ENCODE data around the gene DCUN1D4.
"Not testable (repeated sequence)": the region's sequence is repeated elsewhere in the genome, so short reads cannot be mapped to it uniquely, and the experiment has no call there.

DCUN1D4 gene

GRCh38 chr4:51855751-51856150, 12.8 kb downstream of the DCUN1D4 start:
- no peak for DNase-seq

- DNase-seq = no peak
Measured at GRCh38 chr4:51858605-51859202, 15.8 kb downstream of the DCUN1D4 start.

GRCh38 chr4:51859476-51860031, 16.6 kb downstream of the DCUN1D4 start:
- no peak for DNase-seq

- no peak for DNase-seq
Measured at GRCh38 chr4:51862199-51862598, 19.2 kb downstream of the DCUN1D4 start.

- no peak for DNase-seq
Measured at GRCh38 chr4:51862781-51863180, 19.8 kb downstream of the DCUN1D4 start.

GRCh38 chr4:51865717-51866116, 22.8 kb downstream of the DCUN1D4 start:
- no peak for DNase-seq

GRCh38 chr4:51866835-51867234, 23.9 kb downstream of the DCUN1D4 start:
- DNase-seq = no peak

- no peak for DNase-seq
Measured at GRCh38 chr4:51867689-51868448, 24.9 kb downstream of the DCUN1D4 start.

- DNase-seq = no peak
Measured at GRCh38 chr4:51868449-51868847, 25.5 kb downstream of the DCUN1D4 start.

- no peak for DNase-seq
Measured at GRCh38 chr4:51870441-51871188, 27.7 kb downstream of the DCUN1D4 start.

- no peak for DNase-seq
Measured at GRCh38 chr4:51872283-51872997, 29.5 kb downstream of the DCUN1D4 start.

GRCh38 chr4:51874551-51874950, 31.6 kb downstream of the DCUN1D4 start:
- DNase-seq = no peak

- no peak for DNase-seq
Measured at GRCh38 chr4:51878431-51878830, 35.5 kb downstream of the DCUN1D4 start.

GRCh38 chr4:51880016-51880915, 37.3 kb downstream of the DCUN1D4 start:
- DNase-seq = no peak

GRCh38 chr4:51884055-51884454, 41.1 kb downstream of the DCUN1D4 start:
- DNase-seq = no peak

- no peak for DNase-seq
Measured at GRCh38 chr4:51884606-51885005, 41.7 kb downstream of the DCUN1D4 start.

- peak; percentile 0 for DNase-seq
Measured at GRCh38 chr4:51885363-51885762, 42.4 kb downstream of the DCUN1D4 start.

- no peak for DNase-seq
Measured at GRCh38 chr4:51890760-51891159, 47.8 kb downstream of the DCUN1D4 start.

- not testable (repeated sequence) for DNase-seq
Measured at GRCh38 chr4:51893402-51893801, 50.4 kb downstream of the DCUN1D4 start.

GRCh38 chr4:51894059-51894645, 51.2 kb downstream of the DCUN1D4 start:
- DNase-seq = no peak

GRCh38 chr4:51895158-51895557, 52.2 kb downstream of the DCUN1D4 start:
- no peak for DNase-seq
